ENCODE data around the gene TSPAN4. TPM values are rescaled to one million over a fixed set of nuclear protein-coding genes. Genes with fewer than 3 reads are reported as not detected.

TSPAN4 gene
- total and polyA plus RNA-seq, 10 of the 15 experiments (the other 5 are each of a cell fraction or from before 2014, with no cell fraction given): 0.37 to 14.0 (median 8.5) TPM; not detected in 1

GRCh38 chr11:809287-810039 is 33.2 kb upstream of the TSPAN4 start, which contains the start of gene RPLP2 (continued):
- TF ChIP-seq BCLAF1 (IDR thresholded peaks at IDR 0.05): no peak
- TF ChIP-seq CUX1 (IDR thresholded peaks at IDR 0.05; ENCODE audit: insufficient replicate concordance, low read depth, low read length): no peak
- TF ChIP-seq NRF1 (conservative IDR thresholded peaks at IDR 0.05; ENCODE audit: low read depth, low read length): no peak; the same call in 1 of the 2 replicates
- TF ChIP-seq HDAC2 (IDR thresholded peaks at IDR 0.05): no peak
- TF ChIP-seq MTA2 (IDR thresholded peaks at IDR 0.05; ENCODE audit: low read depth): no peak
- peak; percentile 91 for TF ChIP-seq ELK1 (IDR thresholded peaks at IDR 0.05; ENCODE audit: low read depth, low read length)
- peak; percentile 73 for TF ChIP-seq RUNX3 (IDR thresholded peaks at IDR 0.05; ENCODE audit: low read length)
- TF ChIP-seq PRDM15 (CRISPR knock-in tag; IDR thresholded peaks at IDR 0.05): no peak
- TF ChIP-seq FOXM1 (IDR thresholded peaks at IDR 0.05; ENCODE audit: low read depth, low read length): no peak
- TF ChIP-seq EGR1 (IDR thresholded peaks at IDR 0.05; ENCODE audit: borderline replicate concordance in 1 of 2, low read depth in 2 of 2, low read length in 2 of 2): peak; percentile 81 to 95
- no peak for TF ChIP-seq ZNF622 (IDR thresholded peaks at IDR 0.05)
- no peak for TF ChIP-seq ZBTB4 (CRISPR knock-in tag; IDR thresholded peaks at IDR 0.05)
